SK-N-SH treated with all-trans-retinoic acid at 6 μM for 48 hours (cell line): Measurements from ENCODE around the gene FRMD1.

Experiments used
- ATAC-seq: fragments of 200-7000 bp; cut with Tn5 transposase; 3 replicates; pipeline ENCODE4 v1.9.1; 2020; ENCODE audit warnings: mild to moderate bottlenecking, moderate library complexity
- ARNTL ChIP-seq: fragments of 450-650 bp; formaldehyde crosslinking; IDR thresholded peaks from 2 replicates; pipeline ENCODE4 v1.5.0; 2020; ENCODE audit warnings: low read depth, mild to moderate bottlenecking, moderate library complexity, borderline replicate concordance
- BACH2 ChIP-seq: fragments of 250-450 bp; sonication (Bioruptor Pico); IDR thresholded peaks from 2 replicates; pipeline ENCODE4 v1.9.0; 2021; ENCODE audit warnings: mild to moderate bottlenecking, borderline replicate concordance
- CREB5 ChIP-seq: fragments of 250-450 bp; sonication (Bioruptor Pico); IDR thresholded peaks from 2 replicates; pipeline ENCODE4 v1.5.1; 2020; ENCODE audit warnings: low read depth, mild to moderate bottlenecking, moderate library complexity
- CSDC2 ChIP-seq: fragments of 250-450 bp; sonication (Bioruptor Pico); IDR thresholded peaks from 2 replicates; pipeline ENCODE4 v1.5.0; 2020; ENCODE audit warnings: mild to moderate bottlenecking, moderate library complexity
- CSRNP3 ChIP-seq: fragments of 250-450 bp; sonication (Bioruptor Pico); IDR thresholded peaks from 2 replicates; pipeline ENCODE4 v1.5.1; 2021; ENCODE audit warnings: mild to moderate bottlenecking, moderate library complexity
- ESRRG ChIP-seq: fragments of 250-450 bp; sonication (Bioruptor Pico); IDR thresholded peaks from 2 replicates; pipeline ENCODE4 v1.6.1; 2021; ENCODE audit warnings: mild to moderate bottlenecking
- ISL1 ChIP-seq: fragments of 250-450 bp; sonication (Bioruptor Pico); IDR thresholded peaks from 2 replicates; pipeline ENCODE4 v2.1.2; 2022; ENCODE audit warnings: mild to moderate bottlenecking, moderate library complexity
- OSR1 ChIP-seq: fragments of 250-450 bp; sonication (Bioruptor Pico); IDR thresholded peaks from 2 replicates; pipeline ENCODE4 v1.8.0; 2022; ENCODE audit warnings: moderate library complexity, mild to moderate bottlenecking, inconsistent platforms
- POU6F1 ChIP-seq: fragments of 250-450 bp; sonication (Bioruptor Pico); IDR thresholded peaks from 2 replicates; pipeline ENCODE4 v1.8.0; 2021; ENCODE audit warnings: low read depth, mild to moderate bottlenecking, moderate library complexity, borderline replicate concordance
- PPARA ChIP-seq: fragments of 250-450 bp; sonication (Bioruptor Pico); IDR thresholded peaks from 2 replicates; pipeline ENCODE4 v1.5.0; 2020; ENCODE audit warnings: mild to moderate bottlenecking, borderline replicate concordance
- RARB ChIP-seq: fragments of 250-450 bp; sonication (Bioruptor Pico); IDR thresholded peaks from 2 replicates; pipeline ENCODE4 v1.8.0; 2021; ENCODE audit warnings: mild to moderate bottlenecking, moderate library complexity
- SNAI2 ChIP-seq: fragments of 250-450 bp; sonication (Bioruptor Pico); IDR thresholded peaks from 2 replicates; pipeline ENCODE4 v1.5.0; 2020; ENCODE audit warnings: mild to moderate bottlenecking, moderate library complexity
- TCF4 ChIP-seq: fragments of 250-450 bp; sonication (Bioruptor Pico); IDR thresholded peaks from 2 replicates; pipeline ENCODE4 v1.8.0; 2021; ENCODE audit warnings: mild to moderate bottlenecking, moderate library complexity, borderline replicate concordance
- TOX ChIP-seq: fragments of 250-450 bp; sonication (Bioruptor Pico); IDR thresholded peaks from 2 replicates; pipeline ENCODE4 v1.8.0; 2021; ENCODE audit warnings: mild to moderate bottlenecking, moderate library complexity, borderline replicate concordance
- TSHZ2 ChIP-seq: fragments of 250-450 bp; sonication (Bioruptor Pico); IDR thresholded peaks from 2 replicates; pipeline ENCODE4 v1.5.0; 2020; ENCODE audit warnings: mild to moderate bottlenecking, moderate library complexity
- ZC3H10 ChIP-seq: fragments of 250-450 bp; sonication (Bioruptor Pico); IDR thresholded peaks from 2 replicates; pipeline ENCODE4 v1.5.1; 2021; ENCODE audit warnings: mild to moderate bottlenecking, moderate library complexity
- ZFP3 ChIP-seq: fragments of 250-450 bp; sonication (Bioruptor Pico); IDR thresholded peaks from 2 replicates; pipeline ENCODE4 v1.5.0; 2020; ENCODE audit warnings: mild to moderate bottlenecking, moderate library complexity
- ZFP30 ChIP-seq: fragments of 450-650 bp; formaldehyde crosslinking; IDR thresholded peaks from 2 replicates; pipeline ENCODE4 v1.5.0; 2022; ENCODE audit warnings: mild to moderate bottlenecking, moderate library complexity
- ZNF565 ChIP-seq: fragments of 450-650 bp; formaldehyde crosslinking; conservative IDR thresholded peaks from 2 replicates; pipeline ENCODE4 v1.5.0; 2020; ENCODE audit warnings: low read depth, mild to moderate bottlenecking, moderate library complexity
- ZNF70 ChIP-seq: fragments of 450-650 bp; formaldehyde crosslinking; IDR thresholded peaks from 2 replicates; pipeline ENCODE4 v1.5.0; 2020; ENCODE audit warnings: mild to moderate bottlenecking, moderate library complexity
- ZNF8 ChIP-seq: fragments of 450-650 bp; formaldehyde crosslinking; IDR thresholded peaks from 2 replicates; pipeline ENCODE4 v1.5.0; 2020; ENCODE audit warnings: mild to moderate bottlenecking, moderate library complexity

FRMD1 gene

GRCh38 chr6:168049277-168049676 lies 29.7 kb downstream of the FRMD1 start:
- no peak for ATAC-seq
- TF ChIP-seq ZFP30 (no peak), RARB (no peak), CREB5 (no peak), ARNTL (no peak), ESRRG (CRISPR knock-in tag) (no peak)

- no peak for TF ChIP-seq ZC3H10 (CRISPR knock-in tag)
- ATAC-seq, result no peak
These were observed 30.3 kb downstream of the FRMD1 start for GRCh38 chr6:168048724-168049025.

GRCh38 chr6:168047841-168048723 lies 30.9 kb downstream of the FRMD1 start:
- ATAC-seq, result no peak
- no peak for TF ChIP-seq SNAI2 (CRISPR knock-in tag)

GRCh38 chr6:168046696-168047095 lies 32.3 kb downstream of the FRMD1 start:
- TF ChIP-seq CREB5, result no peak
- TF ChIP-seq TCF4, result 0 out of 2 replicates have a peak, but pooled peaks have one; percentile 44
- no peak for TF ChIP-seq BACH2 (CRISPR knock-in tag)
- TF ChIP-seq ZFP30, result no peak
- no peak for TF ChIP-seq ARNTL
- TF ChIP-seq ZC3H10 (CRISPR knock-in tag), result no peak
- ATAC-seq, result no peak

GRCh38 chr6:168045706-168046620 lies 33.0 kb downstream of the FRMD1 start:
- no peak for TF ChIP-seq SNAI2 (CRISPR knock-in tag)
- no peak for TF ChIP-seq ZNF565 (CRISPR knock-in tag)
- no peak for TF ChIP-seq CREB5
- TF ChIP-seq ISL1 (CRISPR knock-in tag), result no peak
- TF ChIP-seq CSRNP3 (CRISPR knock-in tag), result no peak
- no peak for TF ChIP-seq TSHZ2 (CRISPR knock-in tag)
- no peak for TF ChIP-seq ESRRG (CRISPR knock-in tag)
- TF ChIP-seq TOX (CRISPR knock-in tag), result no peak
- no peak for TF ChIP-seq TCF4
- TF ChIP-seq POU6F1 (CRISPR knock-in tag), result no peak
- no peak for TF ChIP-seq RARB
- TF ChIP-seq ZC3H10 (CRISPR knock-in tag), result no peak
- no peak for TF ChIP-seq ZFP3
- TF ChIP-seq CSDC2 (CRISPR knock-in tag), result no peak
- TF ChIP-seq PPARA (CRISPR knock-in tag), result no peak
- TF ChIP-seq ZFP30, result no peak
- TF ChIP-seq ZNF8 (CRISPR knock-in tag), result no peak
- TF ChIP-seq ZNF70 (CRISPR knock-in tag), result no peak
- TF ChIP-seq OSR1, result no peak
- ATAC-seq, result no peak
